Measurements from ENCODE around the gene CFAP43. TPM values are rescaled to one million over a fixed set of nuclear protein-coding genes. Genes with fewer than 3 reads are reported as not detected.

The CFAP43 gene
- total and polyA plus RNA-seq, 2 of the 8 experiments (the other 6 are each of a cell fraction or from before 2014, with no cell fraction given) = 0.11 to 0.27 TPM

DNA sequence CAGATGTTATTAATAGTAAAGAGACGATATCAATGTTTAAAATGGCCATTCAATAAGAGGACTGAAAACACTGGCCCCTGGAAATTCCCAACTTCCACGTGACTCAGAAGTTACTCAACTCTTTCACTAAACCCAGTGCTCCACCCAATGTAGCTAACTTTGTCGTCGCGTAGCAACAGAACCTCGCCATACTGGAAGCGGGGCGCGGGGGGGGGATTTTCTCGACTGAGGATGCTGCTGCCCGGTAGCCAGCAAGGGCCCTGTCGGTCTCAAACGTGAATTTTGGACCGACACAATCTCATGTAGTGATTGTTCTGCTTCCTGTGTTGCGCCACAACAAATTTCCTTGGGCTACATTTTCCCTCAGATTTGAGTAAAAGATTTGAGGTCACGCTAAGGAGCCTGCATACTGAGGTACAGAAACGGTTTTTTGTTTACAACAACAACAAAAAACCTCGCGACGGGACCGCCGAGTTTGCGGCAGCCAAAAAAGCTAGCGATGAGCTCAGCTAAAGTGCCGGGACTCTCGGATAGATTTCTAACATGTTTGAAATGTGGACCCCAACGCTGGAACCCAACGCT, 111.2 kb downstream of the CFAP43 start:
- H3K79me2 ChIP-seq (ENCODE audit: control insufficient read depth in 1 of 2, insufficient read depth in 2 of 2, low read length in 2 of 2) = no peaks in the 10 kb centered on the region
- H2BK20ac ChIP-seq (ENCODE audit: low read length) = no peak overlapping the region
- H2BK5ac ChIP-seq (ENCODE audit: low read depth, low read length) = peak overlapping the region; percentile 95
- no peak for TF ChIP-seq BRCA1 (IDR thresholded peaks at IDR 0.05; ENCODE audit: low read depth, low read length)
- TF ChIP-seq BCL11A (IDR thresholded peaks at IDR 0.05; ENCODE audit: low read depth in 2 of 2, low read length in 2 of 2) = no peak
- no peak for TF ChIP-seq ZNF274 (IDR thresholded peaks at IDR 0.05; ENCODE audit: borderline replicate concordance, extremely low read depth, low read length)
- TF ChIP-seq RFX5 (IDR thresholded peaks at IDR 0.05; ENCODE audit: borderline replicate concordance, low read depth, low read length) = no peak
- no peak for TF ChIP-seq NANOG (IDR thresholded peaks at IDR 0.05; ENCODE audit: insufficient read depth, low read depth, low read length, poor library complexity, severe bottlenecking)
- peak; percentile 93 for TF ChIP-seq CEBPB (IDR thresholded peaks at IDR 0.05; ENCODE audit: low read depth, low read length)
- TF ChIP-seq SUZ12 (IDR thresholded peaks at IDR 0.05; ENCODE audit: low read length) = no peak
- TF ChIP-seq EP300 (IDR thresholded peaks at IDR 0.05; ENCODE audit: borderline replicate concordance in 1 of 2, low read depth in 2 of 2, low read length in 2 of 2) = 0 out of 3 replicates have a peak, but pooled peaks of 1 of the 2 experiments have one; percentile 36
- no peak for TF ChIP-seq KDM4A (IDR thresholded peaks at IDR 0.05; ENCODE audit: low read depth, low read length, severe bottlenecking)
- TF ChIP-seq TAF7 (optimal IDR thresholded peaks at IDR 0.05; ENCODE audit: borderline replicate concordance, low read depth, low read length) = peak; percentile 55
- TF ChIP-seq, protein P1, sequence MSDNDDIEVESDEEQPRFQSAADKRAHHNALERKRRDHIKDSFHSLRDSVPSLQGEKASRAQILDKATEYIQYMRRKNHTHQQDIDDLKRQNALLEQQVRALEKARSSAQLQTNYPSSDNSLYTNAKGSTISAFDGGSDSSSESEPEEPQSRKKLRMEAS (IDR thresholded peaks at IDR 0.05) = peak; percentile 42
- peak in 1 of 2 experiments; percentile 48; a peak in 2 of 3 replicates for TF ChIP-seq POLR2A (IDR thresholded peaks at IDR 0.05; ENCODE audit: control extremely low read depth in 1 of 2, low read depth in 2 of 2, low read length in 2 of 2)

More for the DNA sequence above, 111.2 kb downstream of the CFAP43 start:
- Histone ChIP-seq H3K36me3 (ENCODE audit: control insufficient read depth in 2 of 4, insufficient read depth in 4 of 4, low read length in 3 of 4) (no peaks in the 10 kb centered on the region; a peak in 1 of 8 replicates), H4K5ac (ENCODE audit: insufficient read length, low read depth, low read length) (peak overlapping the region; percentile 99), H3K4me3 (ENCODE audit: extremely low read depth in 1 of 4, insufficient read depth in 2 of 4, low read depth in 3 of 4, low read length in 4 of 4) (peak overlapping the region; percentile 58 to 82 (median 82)), H2AFZ (ENCODE audit: low read length) (peak overlapping the region; percentile 76; the same call in 1 of the 2 replicates), H3K56ac (replicated peaks; ENCODE audit: insufficient read length, low read depth, low read length) (peak overlapping the region; percentile 95), H3K23ac (ENCODE audit: insufficient read length) (no peak overlapping the region), H3K4me2 (ENCODE audit: insufficient read depth in 1 of 2, low read depth in 2 of 2, low read length in 2 of 2) (peak overlapping the region; percentile 92 to 99), H3K18ac (ENCODE audit: extremely low read depth, low read length) (peak overlapping the region; percentile 96), H3K27me3 (replicated peaks in 1 of 4; ENCODE audit: control insufficient read depth in 3 of 4, extremely low read depth in 1 of 4, insufficient read depth in 3 of 4, low read length in 3 of 4) (no peaks in the 10 kb centered on the region), H2AK5ac (ENCODE audit: low read depth, low read length) (no peak overlapping the region), H3K9me3 (ENCODE audit: insufficient read depth in 2 of 2, low read depth in 1 of 2, low read length in 1 of 2) (no peaks in the 10 kb centered on the region), H2BK12ac (ENCODE audit: low read depth, low read length) (peak overlapping the region; percentile 91; the same call in 1 of the 2 replicates), H2BK120ac (replicated peaks; ENCODE audit: low read depth, low read length) (peak overlapping the region; percentile 95), H3K79me1 (ENCODE audit: low read depth, low read length) (no peaks in the 10 kb centered on the region), H3K4ac (replicated peaks; ENCODE audit: insufficient read length, low read depth, low read length) (peak overlapping the region; percentile 98), H4K8ac (ENCODE audit: extremely low read depth, insufficient read depth, low read length) (peak overlapping the region; percentile 100; the same call in 1 of the 2 replicates), H3K9ac (replicated peaks in 1 of 4; ENCODE audit: extremely low read depth in 1 of 4, low read depth in 3 of 4, low read length in 3 of 4) (peak overlapping the region; percentile 91 to 98 (median 97)), H3K4me1 (replicated peaks in 1 of 4; ENCODE audit: control insufficient read depth in 3 of 4, insufficient read depth in 4 of 4, low read length in 3 of 4) (peaks cover 0 to 8% (median 4%) of the 10 kb centered on the region in 4 experiments; a peak in 3 of 7 replicates), H2BK15ac (ENCODE audit: low read length) (peak overlapping the region; percentile 50; the same call in 1 of the 2 replicates), H4K20me1 (replicated peaks in 1 of 2; ENCODE audit: control insufficient read depth in 1 of 2, insufficient read depth in 2 of 2, low read length in 2 of 2) (no peaks in the 10 kb centered on the region), H4K91ac (replicated peaks; ENCODE audit: insufficient read length, low read length) (peak overlapping the region; percentile 92), H3K23me2 (ENCODE audit: low read depth, low read length) (peaks cover 5% of the 10 kb centered on the region), H3K27ac (ENCODE audit: low read depth, low read length) (peak overlapping the region; percentile 99), H3K14ac (ENCODE audit: insufficient read length) (no peak overlapping the region)
- POLR2A ChIA-PET (ENCODE audit: partially characterized antibody) = interaction anchor here (0.7 to 3.9 kb wide), 33 partner anchors 9 to 241 kb away, joined by 3 to 43 read pairs (median 5); partner anchors contain the start of gene GSTO1
- DNase-seq (ENCODE audit: low read depth in 1 of 2, low spot score in 2 of 2) (peak; percentile 29 to 72), FAIRE-seq (peak; percentile 71)
- CTCF ChIA-PET (ENCODE audit: partially characterized antibody) = interaction anchor here (0.6 to 8.6 kb wide), 32 partner anchors 10 to 645 kb away, joined by 3 to 43 read pairs (median 4); no protein-coding TSS in a partner anchor
- 1% methylated on average over 28 of the region's 28 CpGs; no CpG with 5 or more reads in 1 of the 2 experiments for WGBS, 2 experiments (ENCODE audit: extremely low coverage in 1 of 2, insufficient coverage in 1 of 2, insufficient read length in 1 of 2, insufficient replicate concordance in 2 of 2, low coverage in 1 of 2, low lambda C conversion rate in 2 of 2, missing lambda C conversion rate in 1 of 2)

All from H1 (cell line).